Natural killer cell (primary cell): ENCODE data around the gene CERS6. TPM values are rescaled to one million over a fixed set of nuclear protein-coding genes. Genes with fewer than 3 reads are reported as not detected.

Source experiments
- ATAC-seq, 3 donors: fragments of 150-1000 bp in 2 of 3; fragments of 200-7000 bp in 1 of 3; cut with Tn5 transposase; 1 replicate in 1 of 3; 2 replicates in 2 of 3; pipeline ENCODE4 v1.10.0; 2021; ENCODE audit warnings: mild to moderate bottlenecking in 2 of 3, moderate library complexity in 2 of 3
- DNase-seq, 2 donors: peaks; one replicate each; pipeline versions ENCODE4 v3.0.0 to v3.0.0-alpha.2; 2013 to 2021; ENCODE audit warnings: mixed read lengths in 1 of 2
- H3K27ac ChIP-seq: one replicate; pipeline ENCODE4 v1.5.1; 2013; ENCODE audit warnings: mild to moderate bottlenecking, low read length
- H3K27me3 ChIP-seq: one replicate; pipeline ENCODE4 v1.6.1; 2013; ENCODE audit warnings: low read length; ENCODE audit not compliant: control insufficient read depth, insufficient read depth
- H3K36me3 ChIP-seq: one replicate; pipeline ENCODE4 v1.6.1; 2013; ENCODE audit warnings: low read length; ENCODE audit not compliant: control insufficient read depth, insufficient read depth
- H3K4me1 ChIP-seq: one replicate; pipeline ENCODE4 v1.6.1; 2013; ENCODE audit warnings: low read length; ENCODE audit not compliant: control insufficient read depth, insufficient read depth
- H3K4me3 ChIP-seq: one replicate; pipeline ENCODE4 v1.5.1; 2013; ENCODE audit warnings: low read length
- H3K9me3 ChIP-seq: one replicate; pipeline ENCODE4 v1.6.1; 2013; ENCODE audit warnings: low read length; ENCODE audit not compliant: control insufficient read depth, insufficient read depth
- H3K27ac Mint-ChIP-seq, 2 donors: one replicate each; pipeline ENCODE4 v1.8.0; 2022; ENCODE audit warnings: mild to moderate bottlenecking in 2 of 2, mixed read lengths in 2 of 2, moderate library complexity in 1 of 2
- H3K27me3 Mint-ChIP-seq, 2 donors: one replicate each; pipeline ENCODE4 v1.8.0; 2022; ENCODE audit warnings: low read depth in 2 of 2, mixed read lengths in 2 of 2
- H3K36me3 Mint-ChIP-seq: one replicate; pipeline ENCODE4 v1.8.0; 2022; ENCODE audit warnings: mixed read lengths
- H3K4me1 Mint-ChIP-seq, 2 donors: one replicate each; pipeline ENCODE4 v1.8.0; 2022; ENCODE audit warnings: mixed read lengths in 2 of 2
- H3K4me3 Mint-ChIP-seq: one replicate; pipeline ENCODE4 v1.8.0; 2022; ENCODE audit warnings: mild to moderate bottlenecking, moderate library complexity, mixed read lengths
- H3K9me3 Mint-ChIP-seq, 2 donors: one replicate each; pipeline ENCODE4 v1.8.0; 2022; ENCODE audit warnings: mixed read lengths in 2 of 2
- WGBS: methylation state at CpG from one replicate; pipeline ENCODE4 v1.1.7; 2013; ENCODE audit warnings: missing lambda C conversion rate; ENCODE audit not compliant: insufficient coverage; 5-methylcytosine and 5-hydroxymethylcytosine counted together
- intact Hi-C: fragments of 100-400 bp; cut with micrococcal nuclease; formaldehyde crosslinking; loops from one replicate; pipeline ENCODE4 v1.14.2; 2022
- total RNA-seq, 4 donors: library from RNA; stranded (reverse); fragments of 120-200 nt in 1 of 4; gene quantifications; one replicate each; pipeline versions ENCODE4 v1.2.3 to v1.2.4, GENCODE V29; 2013 to 2022
- TF ChIP-seq, protein P1 (sequence below): fragments of 200-600 bp; IDR thresholded peaks from one replicate; pipeline ENCODE4 v1.8.0; 2022; ENCODE audit warnings: antibody characterized with exemption

CERS6 gene
- total RNA-seq, 3 donors from 2014 or later (not counting 1 experiment from before 2014, with no cell fraction given), result 9.1 to 13.5 (median 11.8) TPM

DNA sequence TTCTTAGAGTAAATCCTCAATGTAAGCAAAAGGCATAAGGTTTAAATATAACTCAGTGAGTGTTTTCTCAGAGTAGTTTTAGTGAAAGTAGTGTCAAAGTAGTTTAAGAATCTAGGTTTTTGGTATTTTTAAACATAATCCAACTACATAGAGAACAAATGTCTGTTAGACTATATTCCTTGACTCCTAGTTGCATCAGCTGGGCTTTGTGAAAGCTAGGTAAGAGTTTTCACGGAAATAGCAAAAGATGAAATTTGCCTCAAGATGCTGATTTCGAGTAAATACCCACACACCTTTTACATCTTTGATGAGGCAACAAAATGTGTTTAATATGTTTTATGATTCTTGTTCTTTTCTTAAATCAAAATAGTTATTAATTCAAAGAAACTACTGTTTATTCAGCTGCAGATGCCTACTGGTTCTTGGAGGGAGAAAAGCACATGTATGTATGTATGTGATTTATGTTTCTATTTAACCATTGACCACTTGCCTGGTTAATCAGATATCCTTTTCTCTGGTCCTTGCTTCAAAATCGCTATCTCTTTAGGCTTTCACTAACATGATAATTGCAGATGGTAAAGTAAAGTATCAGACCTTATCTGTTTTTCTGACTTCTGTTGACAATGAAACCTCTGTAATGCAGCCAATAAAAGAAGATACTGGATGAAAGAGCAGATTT, 229.0 kb downstream of the CERS6 start:
- Histone ChIP-seq H3K27me3 (no peaks in the 10 kb centered on the region), H3K4me3 (no peak overlapping the region), H3K9me3 (no peaks in the 10 kb centered on the region), H3K4me1 (no peaks in the 10 kb centered on the region), H3K36me3 (no peaks in the 10 kb centered on the region), H3K27ac (no peak overlapping the region)
- Mint-ChIP-seq H3K27ac (no peak overlapping the region), H3K9me3 (no peaks in the 10 kb centered on the region), H3K4me1 (peaks cover 0 to 9% of the 10 kb centered on the region in 2 donors), H3K27me3 (no peaks in the 10 kb centered on the region), H3K4me3 (no peak overlapping the region), H3K36me3 (no peaks in the 10 kb centered on the region)
- no peak for DNase-seq
- 100% methylated on average over 2 of the region's 3 CpGs for WGBS
- TF ChIP-seq, protein P1, sequence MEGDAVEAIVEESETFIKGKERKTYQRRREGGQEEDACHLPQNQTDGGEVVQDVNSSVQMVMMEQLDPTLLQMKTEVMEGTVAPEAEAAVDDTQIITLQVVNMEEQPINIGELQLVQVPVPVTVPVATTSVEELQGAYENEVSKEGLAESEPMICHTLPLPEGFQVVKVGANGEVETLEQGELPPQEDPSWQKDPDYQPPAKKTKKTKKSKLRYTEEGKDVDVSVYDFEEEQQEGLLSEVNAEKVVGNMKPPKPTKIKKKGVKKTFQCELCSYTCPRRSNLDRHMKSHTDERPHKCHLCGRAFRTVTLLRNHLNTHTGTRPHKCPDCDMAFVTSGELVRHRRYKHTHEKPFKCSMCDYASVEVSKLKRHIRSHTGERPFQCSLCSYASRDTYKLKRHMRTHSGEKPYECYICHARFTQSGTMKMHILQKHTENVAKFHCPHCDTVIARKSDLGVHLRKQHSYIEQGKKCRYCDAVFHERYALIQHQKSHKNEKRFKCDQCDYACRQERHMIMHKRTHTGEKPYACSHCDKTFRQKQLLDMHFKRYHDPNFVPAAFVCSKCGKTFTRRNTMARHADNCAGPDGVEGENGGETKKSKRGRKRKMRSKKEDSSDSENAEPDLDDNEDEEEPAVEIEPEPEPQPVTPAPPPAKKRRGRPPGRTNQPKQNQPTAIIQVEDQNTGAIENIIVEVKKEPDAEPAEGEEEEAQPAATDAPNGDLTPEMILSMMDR, result no peak
- intact Hi-C loops, result no loop called here
- ATAC-seq, result no peak

DNA sequence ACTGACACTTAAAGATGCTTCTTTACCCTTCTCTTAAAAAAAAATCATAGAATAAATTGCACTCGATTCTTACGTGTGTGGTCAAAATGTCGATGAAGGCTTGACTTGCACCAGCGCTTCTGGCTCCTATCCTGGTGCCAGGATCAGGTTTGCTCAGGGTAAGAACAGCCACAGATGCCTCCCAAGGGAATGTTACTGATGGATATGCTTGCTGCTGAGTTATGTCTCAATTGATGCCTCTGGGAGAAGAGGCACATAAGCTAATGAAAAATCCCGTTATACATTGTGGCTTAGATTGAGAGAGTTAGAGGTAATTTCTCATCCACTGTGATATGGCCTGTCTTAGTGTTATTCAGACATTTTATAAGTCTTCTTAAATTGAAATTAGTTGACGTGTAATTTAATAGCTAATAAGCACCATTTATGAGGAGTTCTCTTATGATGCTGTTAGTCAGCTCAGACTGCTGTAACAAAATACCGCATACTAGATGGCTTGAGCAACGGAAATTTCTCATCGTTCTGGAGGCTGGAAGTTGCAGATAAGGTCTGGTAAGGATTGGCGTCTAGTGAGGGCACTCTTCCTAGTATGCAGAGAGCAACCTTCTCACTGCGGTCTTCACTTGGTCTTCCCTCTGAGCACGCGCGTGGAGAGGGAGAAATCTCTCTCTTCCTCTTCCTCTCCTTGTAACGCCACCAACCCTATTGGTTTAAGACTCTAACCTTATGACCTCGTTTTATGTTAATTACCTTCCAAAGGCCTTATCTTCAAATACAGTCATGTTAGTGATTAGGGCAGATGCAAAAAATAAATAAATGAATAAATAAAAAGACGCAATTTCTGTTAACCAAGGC, 229.8 kb downstream of the CERS6 start:
- Mint-ChIP-seq H3K27ac (no peak overlapping the region), H3K4me1 (peaks cover 0 to 7% of the 10 kb centered on the region in 2 donors), H3K9me3 (no peaks in the 10 kb centered on the region), H3K27me3 (no peaks in the 10 kb centered on the region), H3K4me3 (no peak overlapping the region), H3K36me3 (no peaks in the 10 kb centered on the region)
- DNase-seq, result no peak
- no peak overlapping the region for H3K27ac ChIP-seq
- no peaks in the 10 kb centered on the region for H3K9me3 ChIP-seq
- WGBS, result 77% methylated on average over 12 of the region's 17 CpGs
- H3K4me3 ChIP-seq, result no peak overlapping the region
- H3K4me1 ChIP-seq, result no peaks in the 10 kb centered on the region
- no peaks in the 10 kb centered on the region for H3K27me3 ChIP-seq
- intact Hi-C loops, result no loop called here
- TF ChIP-seq, protein P1, result no peak
- peak in 2 of 3 donors; percentile 26 to 60 for ATAC-seq
- H3K36me3 ChIP-seq, result no peaks in the 10 kb centered on the region

DNA sequence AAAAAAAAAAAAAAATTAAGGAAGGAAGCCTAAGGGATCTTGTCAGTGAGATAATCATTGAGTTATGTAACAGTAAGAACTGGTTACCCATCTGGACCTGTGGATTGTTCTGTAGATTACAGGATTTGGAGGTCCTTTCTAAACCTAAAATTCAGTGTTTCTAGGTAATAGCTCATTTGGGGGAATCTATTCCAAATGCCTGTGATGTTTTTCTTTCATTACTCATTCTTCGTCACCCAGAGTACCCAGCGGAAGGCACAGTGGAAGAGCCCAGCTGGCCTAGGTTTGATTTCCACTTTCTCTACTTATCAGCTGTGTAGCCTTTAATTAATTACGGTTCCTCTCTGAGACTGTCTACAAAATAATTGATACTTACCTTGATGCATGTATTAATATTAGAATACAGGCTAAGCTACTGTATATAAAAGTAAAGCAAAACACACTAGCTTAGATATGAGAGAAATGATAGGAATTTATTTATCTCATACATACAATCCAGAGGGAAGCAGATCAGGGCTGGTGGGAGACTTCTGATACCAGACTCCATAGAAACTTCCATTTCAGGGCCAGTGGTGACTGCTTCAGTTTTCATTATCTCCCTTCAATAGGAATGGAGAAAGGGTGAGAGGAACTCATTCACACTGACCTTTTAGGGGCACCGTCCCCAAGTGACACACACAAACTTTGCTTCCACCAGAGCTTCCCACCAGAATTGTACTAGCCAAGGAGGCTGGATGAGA, 230.6 kb downstream of the CERS6 start:
- intact Hi-C loops, result loop anchor here (1.0 kb wide), 1 partner anchor 338 kb away; no protein-coding TSS in a partner anchor
- ATAC-seq, result no peak
- no peak for DNase-seq
- no peak overlapping the region for H3K4me3 Mint-ChIP-seq
- no peaks in the 10 kb centered on the region for H3K9me3 Mint-ChIP-seq
- peaks cover 0 to 7% of the 10 kb centered on the region in 2 donors for H3K4me1 Mint-ChIP-seq
- Histone ChIP-seq H3K4me3 (no peak overlapping the region), H3K27ac (no peak overlapping the region), H3K36me3 (no peaks in the 10 kb centered on the region), H3K27me3 (no peaks in the 10 kb centered on the region), H3K9me3 (no peaks in the 10 kb centered on the region), H3K4me1 (no peaks in the 10 kb centered on the region)
- no peaks in the 10 kb centered on the region for H3K36me3 Mint-ChIP-seq
- TF ChIP-seq, protein P1, result no peak
- no peak overlapping the region for H3K27ac Mint-ChIP-seq
- 100% methylated on average over 2 of the region's 4 CpGs for WGBS
- H3K27me3 Mint-ChIP-seq, result no peaks in the 10 kb centered on the region
